ENCODE results near the gene GLIS1. TPM values are rescaled to one million over a fixed set of nuclear protein-coding genes. Genes with fewer than 3 reads are reported as not detected.
A peak's percentile ranks its signal among the peaks of the same experiment; 100 is the strongest.

The GLIS1 gene
- total RNA-seq, 1 donor from 2014 or later: 1.2 TPM

- intact Hi-C loops (cut with DNase I): no loop called here
- H3K4me3 ChIP-seq: no peak overlapping the region
- H3K36me3 ChIP-seq: no peaks in the 10 kb centered on the region
- H3K4me1 ChIP-seq: peaks cover 35% of the 10 kb centered on the region
- TF ChIP-seq CTCF (IDR thresholded peaks at IDR 0.05): no peak
- TF ChIP-seq POLR2AphosphoS5 (IDR thresholded peaks at IDR 0.05; ENCODE audit: insufficient read depth in 1 of 2, low read depth in 1 of 2): no peak
- no peak for TF ChIP-seq POLR2A (IDR thresholded peaks at IDR 0.05)
- no peak overlapping the region for H3K27ac ChIP-seq
- DNase-seq (ENCODE audit: extremely low spot score in 2 of 2): no peak
- H3K9me3 ChIP-seq: no peaks in the 10 kb centered on the region
- H3K27me3 ChIP-seq: no peaks in the 10 kb centered on the region
Measured at GRCh38 chr1:53593758-53594380, 145.1 kb downstream of the GLIS1 start.

GRCh38 chr1:53592985-53593757 is 145.8 kb downstream of the GLIS1 start:
- no peaks in the 10 kb centered on the region for H3K9me3 ChIP-seq
- H3K4me3 ChIP-seq: no peak overlapping the region
- TF ChIP-seq POLR2AphosphoS5 (IDR thresholded peaks at IDR 0.05; ENCODE audit: insufficient read depth in 1 of 2, low read depth in 1 of 2) (no peak), POLR2A (IDR thresholded peaks at IDR 0.05) (no peak), CTCF (IDR thresholded peaks at IDR 0.05) (no peak)
- no peak for DNase-seq (ENCODE audit: extremely low spot score in 2 of 2)
- H3K27ac ChIP-seq: peak overlapping the region; percentile 68
- H3K4me1 ChIP-seq: peaks cover 35% of the 10 kb centered on the region
- H3K27me3 ChIP-seq: no peaks in the 10 kb centered on the region
- H3K36me3 ChIP-seq: no peaks in the 10 kb centered on the region
- intact Hi-C loops (cut with DNase I): no loop called here

GRCh38 chr1:53592521-53592982 is 146.4 kb downstream of the GLIS1 start:
- no peaks in the 10 kb centered on the region for H3K27me3 ChIP-seq
- no peak for DNase-seq (ENCODE audit: extremely low spot score in 2 of 2)
- H3K4me3 ChIP-seq: no peak overlapping the region
- no peaks in the 10 kb centered on the region for H3K9me3 ChIP-seq
- H3K27ac ChIP-seq: peak overlapping the region; percentile 68
- TF ChIP-seq POLR2A (IDR thresholded peaks at IDR 0.05) (no peak), CTCF (IDR thresholded peaks at IDR 0.05) (no peak), POLR2AphosphoS5 (IDR thresholded peaks at IDR 0.05; ENCODE audit: insufficient read depth in 1 of 2, low read depth in 1 of 2) (peak in 1 of 2 donors; percentile 21)
- no peaks in the 10 kb centered on the region for H3K36me3 ChIP-seq
- peaks cover 35% of the 10 kb centered on the region for H3K4me1 ChIP-seq
- intact Hi-C loops (cut with DNase I): no loop called here

GRCh38 chr1:53591924-53592323 is 147.0 kb downstream of the GLIS1 start:
- intact Hi-C loops (cut with DNase I): no loop called here
- no peaks in the 10 kb centered on the region for H3K27me3 ChIP-seq
- DNase-seq (ENCODE audit: extremely low spot score in 2 of 2): no peak
- TF ChIP-seq POLR2A (IDR thresholded peaks at IDR 0.05): no peak
- no peak for TF ChIP-seq CTCF (IDR thresholded peaks at IDR 0.05)
- no peak for TF ChIP-seq POLR2AphosphoS5 (IDR thresholded peaks at IDR 0.05; ENCODE audit: insufficient read depth in 1 of 2, low read depth in 1 of 2)
- no peaks in the 10 kb centered on the region for H3K36me3 ChIP-seq
- no peaks in the 10 kb centered on the region for H3K9me3 ChIP-seq
- H3K27ac ChIP-seq: peak overlapping the region; percentile 31
- H3K4me3 ChIP-seq: no peak overlapping the region
- peaks cover 35% of the 10 kb centered on the region for H3K4me1 ChIP-seq

Measured in vagina (tissue), 2 donors.